ENCODE results near the gene DNAJC15. TPM values are rescaled to one million over a fixed set of nuclear protein-coding genes. Genes with fewer than 3 reads are reported as not detected.

The DNAJC15 gene
- total and polyA plus RNA-seq, 2 of the 8 experiments (the other 6 are each of a cell fraction or from before 2014, with no cell fraction given), result 5.8 to 20.8 TPM

DNA sequence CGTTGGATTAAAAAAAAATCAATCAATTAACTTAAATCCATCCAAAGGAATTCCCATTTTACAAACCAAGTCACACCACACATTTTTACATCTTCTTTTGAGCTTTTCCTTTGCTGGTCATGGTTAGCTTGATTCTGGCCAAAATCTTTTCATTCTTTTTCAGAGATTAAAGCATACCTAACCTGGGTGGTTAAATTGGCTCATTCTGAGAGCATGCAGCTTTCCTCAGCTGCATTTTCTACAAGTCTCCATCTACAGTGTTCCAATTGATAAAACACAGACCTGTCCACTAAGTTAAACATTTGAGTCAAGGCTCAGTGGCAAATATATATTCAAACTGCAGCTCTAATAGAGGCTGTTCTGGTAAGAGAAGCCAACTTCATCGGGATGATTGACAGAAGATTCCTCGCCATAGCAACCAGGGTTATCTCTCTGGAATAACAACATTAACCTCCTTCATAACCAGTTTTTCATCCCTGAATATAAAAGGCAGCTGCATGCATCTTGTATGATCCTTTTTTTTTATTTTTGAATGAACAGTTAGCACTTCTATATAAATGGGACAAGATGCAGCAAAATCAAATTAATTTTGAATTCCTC, 106.2 kb downstream of the DNAJC15 start:
- no peak overlapping the region for H4K5ac ChIP-seq (ENCODE audit: insufficient read length, low read depth, low read length)
- peaks cover 5 to 21% (median 10%) of the 10 kb centered on the region in 4 experiments; a peak in 6 of 7 replicates for H3K4me1 ChIP-seq (replicated peaks in 1 of 4; ENCODE audit: control insufficient read depth in 3 of 4, insufficient read depth in 4 of 4, low read length in 3 of 4)
- H2BK120ac ChIP-seq (replicated peaks; ENCODE audit: low read depth, low read length), result no peak overlapping the region
- H3K4me2 ChIP-seq (ENCODE audit: insufficient read depth in 1 of 2, low read depth in 2 of 2, low read length in 2 of 2), result no peak overlapping the region
- no peak overlapping the region for H3K4ac ChIP-seq (replicated peaks; ENCODE audit: insufficient read length, low read depth, low read length)
- H3K9ac ChIP-seq (replicated peaks in 1 of 4; ENCODE audit: extremely low read depth in 1 of 4, low read depth in 3 of 4, low read length in 3 of 4), result no peak overlapping the region
- H3K56ac ChIP-seq (replicated peaks; ENCODE audit: insufficient read length, low read depth, low read length), result no peak overlapping the region
- H2BK12ac ChIP-seq (ENCODE audit: low read depth, low read length), result no peak overlapping the region
- no peaks in the 10 kb centered on the region for H3K23me2 ChIP-seq (ENCODE audit: low read depth, low read length)
- no peak overlapping the region for H2AK5ac ChIP-seq (ENCODE audit: low read depth, low read length)
- H3K9me3 ChIP-seq (ENCODE audit: insufficient read depth in 2 of 2, low read depth in 1 of 2, low read length in 1 of 2), result no peaks in the 10 kb centered on the region
- H3K36me3 ChIP-seq (ENCODE audit: control insufficient read depth in 2 of 4, insufficient read depth in 4 of 4, low read length in 3 of 4), result no peaks in the 10 kb centered on the region
- no peak overlapping the region for H2AFZ ChIP-seq (ENCODE audit: low read length)
- no peak overlapping the region for H4K8ac ChIP-seq (ENCODE audit: extremely low read depth, insufficient read depth, low read length)
- no peak overlapping the region for H3K23ac ChIP-seq (ENCODE audit: insufficient read length)
- H3K27me3 ChIP-seq (replicated peaks in 1 of 4; ENCODE audit: control insufficient read depth in 3 of 4, extremely low read depth in 1 of 4, insufficient read depth in 3 of 4, low read length in 3 of 4), result no peaks in the 10 kb centered on the region; a peak in 1 of 7 replicates
- H2BK5ac ChIP-seq (ENCODE audit: low read depth, low read length), result no peak overlapping the region
- no peaks in the 10 kb centered on the region for H3K79me1 ChIP-seq (ENCODE audit: low read depth, low read length)
- H3K14ac ChIP-seq (ENCODE audit: insufficient read length), result no peak overlapping the region
- no peak overlapping the region for H2BK15ac ChIP-seq (ENCODE audit: low read length)
- no peak overlapping the region for H3K27ac ChIP-seq (ENCODE audit: low read depth, low read length)
- H4K91ac ChIP-seq (replicated peaks; ENCODE audit: insufficient read length, low read length), result no peak overlapping the region
- ChIA-PET POLR2A (ENCODE audit: partially characterized antibody) (interaction anchor here (0.7 to 1.3 kb wide), 2 partner anchors 20 to 115 kb away, joined by 3 to 4 read pairs; no protein-coding TSS in a partner anchor), CTCF (ENCODE audit: partially characterized antibody) (interaction anchor here (0.7 to 1.2 kb wide), 5 partner anchors 11 to 212 kb away, joined by 3 to 4 read pairs (median 4); no protein-coding TSS in a partner anchor)
- H2BK20ac ChIP-seq (ENCODE audit: low read length), result no peak overlapping the region
- H4K20me1 ChIP-seq (replicated peaks in 1 of 2; ENCODE audit: control insufficient read depth in 1 of 2, insufficient read depth in 2 of 2, low read length in 2 of 2), result no peaks in the 10 kb centered on the region
- WGBS, 2 experiments (ENCODE audit: extremely low coverage in 1 of 2, insufficient coverage in 1 of 2, insufficient read length in 1 of 2, insufficient replicate concordance in 2 of 2, low coverage in 1 of 2, low lambda C conversion rate in 2 of 2, missing lambda C conversion rate in 1 of 2), result 82% methylated on average over 3 of the region's 3 CpGs; no CpG with 5 or more reads in 1 of the 2 experiments
- TF ChIP-seq TAF7 (optimal IDR thresholded peaks at IDR 0.05; ENCODE audit: borderline replicate concordance, low read depth, low read length), result no peak
- TF ChIP-seq SAP30 (IDR thresholded peaks at IDR 0.05; ENCODE audit: insufficient read depth, insufficient replicate concordance, low read length), result no peak
- no peak for TF ChIP-seq BCL11A (IDR thresholded peaks at IDR 0.05; ENCODE audit: low read depth in 2 of 2, low read length in 2 of 2)
- TF ChIP-seq JUN (IDR thresholded peaks at IDR 0.05; ENCODE audit: low read depth, low read length), result no peak
- no peak for TF ChIP-seq GTF2F1 (IDR thresholded peaks at IDR 0.05; ENCODE audit: borderline replicate concordance, low read depth, low read length)
- TF ChIP-seq SIN3A (conservative IDR thresholded peaks at IDR 0.05 in 1 of 2, IDR thresholded peaks at IDR 0.05 in 1 of 2; ENCODE audit: low read depth in 1 of 2, low read length in 2 of 2), result no peak
- FAIRE-seq (no peak), DNase-seq (ENCODE audit: low read depth in 1 of 2, low spot score in 2 of 2) (no peak)
- H3K79me2 ChIP-seq (ENCODE audit: control insufficient read depth in 1 of 2, insufficient read depth in 2 of 2, low read length in 2 of 2), result no peaks in the 10 kb centered on the region
- no peak overlapping the region for H3K18ac ChIP-seq (ENCODE audit: extremely low read depth, low read length)
- H3K4me3 ChIP-seq (ENCODE audit: extremely low read depth in 1 of 4, insufficient read depth in 2 of 4, low read depth in 3 of 4, low read length in 4 of 4), result no peak overlapping the region
